GM12878 (cell line): ENCODE data around the gene ALOXE3. TPM values are rescaled to one million over a fixed set of nuclear protein-coding genes. Genes with fewer than 3 reads are reported as not detected.

Experiments used
- ATAC-seq: fragments of 200-7000 bp; cut with Tn5 transposase; 3 replicates; pipeline ENCODE4 v1.9.1; 2020; ENCODE audit warnings: mild to moderate bottlenecking, moderate library complexity
- BruUV-seq: library from RNA; stranded (reverse); fragments of 400-500 nt; replicated peaks from 2 replicates; lab custom pipeline; 2021; lab: Mats Ljungman, UMichigan
- CTCF ChIA-PET: fragments of 300-600 bp; sonication (Branson Sonifier 250); formaldehyde crosslinking; extraction: SDS; loops from one replicate; lab custom pipeline; 2021; ENCODE audit warnings: inconsistent platforms; lab: Yijun Ruan, JAX
- POLR2A ChIA-PET: fragments of 350-600 bp; formaldehyde crosslinking; extraction: SDS; loops from one replicate; lab custom pipeline; 2021; ENCODE audit warnings: inconsistent platforms; lab: Charles Lee
- RAD21 ChIA-PET: fragments of 300-600 bp; sonication (Branson Sonifier 250); formaldehyde crosslinking; loops from one replicate; lab custom pipeline; 2023; ENCODE audit warnings: antibody characterized with exemption; ENCODE audit not compliant: unreplicated experiment; lab: Charles Lee
- SMC1A ChIA-PET: fragments of 300-600 bp; sonication (Branson Sonifier 250); formaldehyde crosslinking; loops from one replicate; lab custom pipeline; 2023; ENCODE audit not compliant: unreplicated experiment, uncharacterized antibody; lab: Charles Lee
- DNase-seq: peaks from one replicate; pipeline ENCODE4 v3.0.0-alpha.2; 2011; ENCODE audit warnings: low read depth, low spot score
- FAIRE-seq: peaks from 3 replicates; lab custom pipeline; 2011; peaks lifted over from hg19 to GRCh38; lab: Jason Lieb, UNC
- H2AFZ ChIP-seq: 2 replicates; pipeline ENCODE4 v1.6.0; 2011; ENCODE audit warnings: low read depth, low read length, control low read depth; ENCODE audit not compliant: control insufficient read depth
- H3K27ac ChIP-seq: 2 replicates; pipeline ENCODE4 v1.5.1; 2011; ENCODE audit warnings: control low read depth; ENCODE audit not compliant: control insufficient read depth, insufficient read depth
- H3K27me3 ChIP-seq, 2 experiments: replicated peaks in 1 of 2; 2 replicates each; pipeline versions ENCODE4 v1.6.0 to v1.6.1; 2011; ENCODE audit warnings: low read length in 1 of 2; ENCODE audit not compliant: control insufficient read depth in 2 of 2, insufficient read depth in 2 of 2
- H3K36me3 ChIP-seq, 2 experiments: 2 replicates each; pipeline ENCODE4 v1.5.1; 2011; ENCODE audit warnings: low read length in 1 of 2; ENCODE audit not compliant: control insufficient read depth in 2 of 2, insufficient read depth in 2 of 2
- H3K4me1 ChIP-seq: 2 replicates; pipeline ENCODE4 v1.6.1; 2011; ENCODE audit warnings: mild to moderate bottlenecking, low read length, moderate library complexity, mixed read lengths; ENCODE audit not compliant: control insufficient read depth, insufficient read depth
- H3K4me2 ChIP-seq: 2 replicates; pipeline ENCODE4 v1.6.0; 2011; ENCODE audit warnings: control low read depth; ENCODE audit not compliant: control insufficient read depth, insufficient read depth
- H3K4me3 ChIP-seq: fragments of 200-600 bp; sonication (generic); 2 replicates; pipeline ENCODE4 v1.5.1; 2016
- H3K79me2 ChIP-seq: 2 replicates; pipeline ENCODE4 v1.6.0; 2011; ENCODE audit warnings: low read length; ENCODE audit not compliant: control insufficient read depth, insufficient read depth
- H3K9ac ChIP-seq: 2 replicates; pipeline ENCODE4 v1.8.0; 2011; ENCODE audit warnings: low read length, control low read depth, mixed read lengths; ENCODE audit not compliant: control insufficient read depth, insufficient read depth
- H3K9me3 ChIP-seq: replicated peaks from 3 replicates; pipeline ENCODE4 v1.5.1; 2011; ENCODE audit warnings: mild to moderate bottlenecking, low read length; ENCODE audit not compliant: control insufficient read depth, insufficient read depth
- H4K20me1 ChIP-seq: 2 replicates; pipeline ENCODE4 v1.6.0; 2011; ENCODE audit not compliant: control insufficient read depth, insufficient read depth
- BACH1 ChIP-seq: fragments of 450-650 bp; IDR thresholded peaks from 2 replicates; pipeline ENCODE4 v1.6.1; 2017; ENCODE audit warnings: mild to moderate bottlenecking, borderline replicate concordance
- BRCA1 ChIP-seq: IDR thresholded peaks from 2 replicates; pipeline ENCODE4 v1.6.1; 2011; ENCODE audit warnings: low read depth, low read length, improper control_type of control experiment
- CEBPZ ChIP-seq: fragments of 150-350 bp; IDR thresholded peaks from 2 replicates; pipeline ENCODE4 v1.6.1; 2016; ENCODE audit warnings: low read depth, low read length
- FOXM1 ChIP-seq: IDR thresholded peaks from 2 replicates; pipeline ENCODE4 v1.6.1; 2012; ENCODE audit warnings: low read depth, mild to moderate bottlenecking, inconsistent platforms, low read length, moderate library complexity
- ZNF384 ChIP-seq: IDR thresholded peaks from 2 replicates; pipeline ENCODE4 v1.6.1; 2012; ENCODE audit warnings: low read depth, mild to moderate bottlenecking, low read length, improper control_type of control experiment, borderline replicate concordance
- ZSCAN29 ChIP-seq: fragments of 450-650 bp; IDR thresholded peaks from 2 replicates; pipeline ENCODE4 v1.6.1; 2017; ENCODE audit warnings: mild to moderate bottlenecking, moderate library complexity
- WGBS: methylation state at CpG from one replicate; pipeline ENCODE4 v1.1.6; 2016; ENCODE audit warnings: low lambda C conversion rate; ENCODE audit not compliant: insufficient replicate concordance, insufficient coverage; ENCODE audit errors: missing lambda C conversion rate; 5-methylcytosine and 5-hydroxymethylcytosine counted together
- in situ Hi-C: fragments of 300-500 bp; cut with MboI; formaldehyde crosslinking; loops from 9 replicates; pipeline ENCODE4 v1.14.3; 2018; ENCODE audit warnings: mixed read lengths
- intact Hi-C: fragments of 100-400 bp; cut with micrococcal nuclease; formaldehyde crosslinking; loops from one replicate; pipeline ENCODE4 v1.14.2; 2022; ENCODE audit not compliant: unreplicated experiment
- polyA plus RNA-seq, 11 experiments: library from polyadenylated mRNA; depleted of rRNA in 4 of 11; unstranded in 6 of 11; stranded (reverse) in 5 of 11; fragments of >200 nt; fragmentation: Nextera tagmentation in 4 of 11; fragmentation: Illumina TruSeq in 1 of 11; extraction: Ambion mirVana in 4 of 11; extraction: Trizol in 1 of 11; gene quantifications; 1 replicate in 1 of 11; 2 replicates in 10 of 11; pipeline versions ENCODE4 v1.2.1 to v1.2.3, GENCODE V29; 2011 to 2016; ENCODE audit warnings: inconsistent platforms in 2 of 11, missing spikeins in 2 of 11, low read depth in 1 of 11
- total RNA-seq, 4 experiments: library from RNA; depleted of rRNA in 3 of 4; stranded (reverse); fragments of >200 nt in 3 of 4; fragmentation: Illumina TruSeq in 1 of 4; extraction: Trizol in 1 of 4; gene quantifications; 2 replicates each; pipeline versions ENCODE4 v1.2.1 to v1.2.3, GENCODE V29; 2013 to 2021

ALOXE3 gene
- total and polyA plus RNA-seq, 10 of the 15 experiments (the other 5 are each of a cell fraction or from before 2014, with no cell fraction given) = 0.04 TPM; not detected in 9

DNA sequence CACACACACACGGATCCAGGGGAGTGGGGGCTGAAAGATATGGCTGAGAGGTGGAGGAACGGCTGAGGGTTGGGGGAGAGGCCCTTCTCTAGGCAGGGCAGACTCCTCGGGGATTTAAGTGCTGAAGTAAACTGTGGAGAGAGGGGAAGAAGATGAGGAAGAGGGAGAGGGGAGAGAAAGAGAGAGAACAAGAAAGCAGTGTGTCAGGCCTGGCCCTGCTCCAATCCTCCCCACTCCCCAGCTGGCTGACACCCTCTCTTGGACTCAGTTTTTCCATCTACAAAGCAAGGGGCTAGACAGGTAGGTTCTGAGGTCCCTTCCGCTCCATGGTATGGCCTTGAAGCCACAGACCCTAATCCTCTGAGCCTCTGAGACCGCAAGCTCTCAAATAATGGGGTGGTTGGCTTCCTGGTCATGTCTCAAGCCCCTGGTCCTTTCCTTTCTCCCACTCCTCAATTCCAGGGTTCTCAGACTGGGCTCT, 42.5 kb upstream of the ALOXE3 start:
- H3K36me3 ChIP-seq = peaks cover 0 to 5% of the 10 kb centered on the region in 2 experiments; a peak in 1 of 4 replicates
- no peaks in the 10 kb centered on the region for H4K20me1 ChIP-seq
- POLR2A ChIA-PET = interaction anchor here (0.9 to 2.6 kb wide), 5 partner anchors 9 to 26 kb away, joined by 3 to 12 read pairs (median 4); partner anchors contain the start of gene PER1
- WGBS = 52% methylated on average over 5 of the region's 5 CpGs
- peaks cover 34% of the 10 kb centered on the region for H3K4me1 ChIP-seq
- FAIRE-seq (no peak), ATAC-seq (no peak), DNase-seq (no peak)
- CTCF ChIA-PET = interaction anchor here (0.7 to 2.3 kb wide), 13 partner anchors 11 to 171 kb away, joined by 3 to 11 read pairs (median 5); no protein-coding TSS in a partner anchor
- no peaks in the 10 kb centered on the region for H3K9me3 ChIP-seq
- SMC1A ChIA-PET = interaction anchor here (0.6 to 2.7 kb wide), 13 partner anchors 10 to 140 kb away, joined by 3 to 15 read pairs (median 3); no protein-coding TSS in a partner anchor
- H3K9ac ChIP-seq = peak overlapping the region; percentile 28
- H2AFZ ChIP-seq = no peak overlapping the region
- H3K27ac ChIP-seq = peak overlapping the region; percentile 34; the same call in 1 of the 2 replicates
- peak overlapping the region; percentile 95; the same call in 1 of the 2 replicates for H3K4me3 ChIP-seq
- peak overlapping the region; percentile 100 for H3K4me2 ChIP-seq
- no TSS peak for BruUV-seq
- in situ Hi-C loops (no loop called here), intact Hi-C loops (loop anchor here (5.0 kb wide), 1 partner anchor 98 kb away; no protein-coding TSS in a partner anchor)
- TF ChIP-seq BACH1 (peak; percentile 14; the same call in 1 of the 2 replicates), ZSCAN29 (no peak)
- no peaks in the 10 kb centered on the region for H3K27me3 ChIP-seq
- peaks cover 24% of the 10 kb centered on the region for H3K79me2 ChIP-seq
- RAD21 ChIA-PET = interaction anchor here (1.1 to 2.2 kb wide), 5 partner anchors 12 to 61 kb away, joined by 3 to 9 read pairs (median 3); no protein-coding TSS in a partner anchor

DNA sequence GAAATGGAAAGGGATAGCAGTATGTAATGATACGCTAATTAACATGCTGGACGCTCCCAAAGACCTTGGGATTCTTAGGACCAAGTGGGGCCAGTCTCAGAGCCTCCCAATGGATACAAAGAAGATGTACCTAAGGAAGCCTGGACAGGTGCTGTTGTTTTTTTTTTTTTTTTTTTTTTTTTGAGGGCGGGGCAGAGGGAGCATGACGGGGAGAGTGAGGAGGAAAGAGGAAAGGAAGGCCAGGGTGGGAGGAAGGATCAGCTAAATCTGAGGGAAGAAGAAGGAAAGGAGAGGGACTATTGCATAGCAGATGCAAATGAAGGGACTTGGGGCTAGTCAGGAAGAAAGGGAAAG, 41.9 kb upstream of the ALOXE3 start:
- 96% methylated on average over 2 of the region's 4 CpGs for WGBS
- ATAC-seq = no peak
- peaks cover 37% of the 10 kb centered on the region for H3K4me1 ChIP-seq
- FAIRE-seq = no peak
- no peak overlapping the region for H3K27ac ChIP-seq
- H3K4me3 ChIP-seq = no peak overlapping the region
- no peaks in the 10 kb centered on the region for H4K20me1 ChIP-seq
- H2AFZ ChIP-seq = no peak overlapping the region
- in situ Hi-C loops = no loop called here
- intact Hi-C loops = loop anchor here (5.0 kb wide), 1 partner anchor 98 kb away; no protein-coding TSS in a partner anchor
- ChIA-PET RAD21 (interaction anchor here (1.0 to 1.8 kb wide), 3 partner anchors 13 to 33 kb away, joined by 3 to 6 read pairs (median 3); no protein-coding TSS in a partner anchor), SMC1A (interaction anchor here (0.6 to 2.7 kb wide), 8 partner anchors 9 to 141 kb away, joined by 3 to 15 read pairs (median 6); no protein-coding TSS in a partner anchor), CTCF (interaction anchor here (0.6 to 5.3 kb wide), 10 partner anchors 10 to 140 kb away, joined by 3 to 46 read pairs (median 6); partner anchors contain the start of gene HES7), POLR2A (interaction anchor here (0.9 to 1.6 kb wide), 2 partner anchors 8 to 18 kb away, joined by 3 read pairs; partner anchors contain the start of gene PER1)
- TF ChIP-seq FOXM1 (no peak), BRCA1 (no peak), ZNF384 (peak; percentile 89), CEBPZ (no peak)
- BruUV-seq = no TSS peak
- DNase-seq = no peak
- H3K36me3 ChIP-seq = peaks cover 0 to 5% of the 10 kb centered on the region in 2 experiments; a peak in 1 of 4 replicates
- H3K4me2 ChIP-seq = no peak overlapping the region
- no peaks in the 10 kb centered on the region for H3K9me3 ChIP-seq
- no peak overlapping the region for H3K9ac ChIP-seq
- H3K79me2 ChIP-seq = peaks cover 26% of the 10 kb centered on the region
- no peaks in the 10 kb centered on the region for H3K27me3 ChIP-seq
